Esophagus squamous epithelium (tissue), 5 donors: ENCODE data around the gene BMPER. TPM values are rescaled to one million over a fixed set of nuclear protein-coding genes. Genes with fewer than 3 reads are reported as not detected.

ENCODE experiments used
- DNase-seq: peaks from one replicate; lab custom pipeline; 2025; lab: John Stamatoyannopoulos, UW
- H3K27ac ChIP-seq, 4 donors: fragments of 200-600 bp; sonication (generic); one replicate each; pipeline ENCODE4 v1.5.1; 2016 to 2019; ENCODE audit warnings: mild to moderate bottlenecking in 1 of 4
- H3K27me3 ChIP-seq, 4 donors: fragments of 200-600 bp; sonication (generic); 1 replicate in 3 of 4; 2 replicates in 1 of 4; pipeline versions ENCODE4 v1.5.1 to v1.6.0; 2017 to 2021; ENCODE audit warnings: antibody characterized with exemption in 1 of 4
- H3K36me3 ChIP-seq, 3 donors: fragments of 200-600 bp; sonication (generic); one replicate each; pipeline ENCODE4 v1.5.1; 2016 to 2019
- H3K4me1 ChIP-seq, 3 donors: fragments of 200-600 bp; sonication (generic); one replicate each; pipeline ENCODE4 v1.5.1; 2017 to 2019
- H3K4me3 ChIP-seq, 4 donors: fragments of 200-600 bp; sonication (generic); 1 replicate in 3 of 4; 2 replicates in 1 of 4; pipeline ENCODE4 v1.5.1; 2016 to 2019; ENCODE audit warnings: mild to moderate bottlenecking in 2 of 4, moderate library complexity in 1 of 4
- H3K9me3 ChIP-seq, 3 donors: fragments of 200-600 bp; sonication (generic); one replicate each; pipeline ENCODE4 v1.5.1; 2016 to 2019
- POLR2A ChIP-seq, 4 donors: fragments of 450-650 bp; IDR thresholded peaks; one replicate each; pipeline ENCODE4 v1.6.1; 2017; ENCODE audit warnings: antibody characterized with exemption in 4 of 4, mild to moderate bottlenecking in 4 of 4, moderate library complexity in 3 of 4
- WGBS, 2 donors: methylation state at CpG; one replicate each; pipeline ENCODE4 v1.1.5; 2018; 5-methylcytosine and 5-hydroxymethylcytosine counted together
- intact Hi-C: fragments of 100-400 bp; cut with DNase I; formaldehyde crosslinking; loops from one replicate; pipeline ENCODE4 v1.15.0; 2022
- total RNA-seq, 4 donors: library from RNA; depleted of rRNA; stranded (reverse); fragments of >200 nt; gene quantifications; one replicate each; pipeline ENCODE4 v1.1.0, GENCODE V29; 2016
- TF ChIP-seq, protein P1 (sequence below), 6 experiments: fragments of 450-650 bp in 4 of 6; fragments of 200-600 bp in 2 of 6; sonication (generic) in 2 of 6; IDR thresholded peaks; one replicate each; pipeline ENCODE4 v1.5.1; 2016 to 2019; ENCODE audit warnings: antibody characterized with exemption in 6 of 6, mild to moderate bottlenecking in 4 of 6, moderate library complexity in 4 of 6
- donor health status: DM: yes; HTN: yes; CAD: no.

Gene BMPER
- total RNA-seq, 4 donors from 2014 or later = 0.11 to 0.76 (median 0.34) TPM

DNA sequence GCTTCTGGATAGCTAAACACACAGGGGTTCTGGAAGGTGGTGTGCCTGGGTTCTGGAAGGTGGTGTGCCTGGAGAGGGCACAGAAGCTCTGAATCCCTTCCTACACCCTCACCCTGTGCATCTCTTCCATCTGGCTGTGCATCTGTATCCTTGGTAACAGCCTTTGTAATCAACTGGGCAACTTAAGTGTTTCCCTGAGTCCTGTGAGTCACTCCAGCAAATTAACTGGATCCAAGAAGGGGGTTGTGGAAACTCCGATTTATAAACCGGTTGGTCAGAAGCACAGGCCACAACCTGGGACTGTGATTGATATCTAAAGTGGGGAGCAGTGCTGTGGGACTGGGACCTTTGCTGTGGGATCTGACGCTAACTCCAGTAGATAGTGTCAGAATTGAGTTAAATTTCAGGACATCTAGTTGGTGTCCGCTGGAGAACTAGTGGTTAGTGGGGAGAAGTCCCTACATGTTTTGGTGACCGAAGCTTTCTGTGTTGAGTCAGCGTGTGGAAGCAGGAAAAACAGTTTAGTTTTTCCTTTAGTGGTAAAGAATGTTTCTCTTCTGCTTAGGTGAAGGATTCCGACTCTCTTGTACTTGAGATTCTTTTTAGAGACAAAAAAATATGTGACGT, 228.1 kb downstream of the BMPER start:
- peaks cover 0 to 8% (median 5%) of the 10 kb centered on the region in 3 donors for H3K4me1 ChIP-seq
- H3K4me3 ChIP-seq = no peak overlapping the region
- WGBS, 2 donors = 56 to 68% methylated on average over 6 to 8 of the region's 8 CpGs
- DNase-seq = no peak
- H3K36me3 ChIP-seq = no peaks in the 10 kb centered on the region
- intact Hi-C loops = no loop called here
- H3K9me3 ChIP-seq = no peaks in the 10 kb centered on the region
- H3K27me3 ChIP-seq = no peaks in the 10 kb centered on the region
- H3K27ac ChIP-seq = no peak overlapping the region
- TF ChIP-seq, protein P1, sequence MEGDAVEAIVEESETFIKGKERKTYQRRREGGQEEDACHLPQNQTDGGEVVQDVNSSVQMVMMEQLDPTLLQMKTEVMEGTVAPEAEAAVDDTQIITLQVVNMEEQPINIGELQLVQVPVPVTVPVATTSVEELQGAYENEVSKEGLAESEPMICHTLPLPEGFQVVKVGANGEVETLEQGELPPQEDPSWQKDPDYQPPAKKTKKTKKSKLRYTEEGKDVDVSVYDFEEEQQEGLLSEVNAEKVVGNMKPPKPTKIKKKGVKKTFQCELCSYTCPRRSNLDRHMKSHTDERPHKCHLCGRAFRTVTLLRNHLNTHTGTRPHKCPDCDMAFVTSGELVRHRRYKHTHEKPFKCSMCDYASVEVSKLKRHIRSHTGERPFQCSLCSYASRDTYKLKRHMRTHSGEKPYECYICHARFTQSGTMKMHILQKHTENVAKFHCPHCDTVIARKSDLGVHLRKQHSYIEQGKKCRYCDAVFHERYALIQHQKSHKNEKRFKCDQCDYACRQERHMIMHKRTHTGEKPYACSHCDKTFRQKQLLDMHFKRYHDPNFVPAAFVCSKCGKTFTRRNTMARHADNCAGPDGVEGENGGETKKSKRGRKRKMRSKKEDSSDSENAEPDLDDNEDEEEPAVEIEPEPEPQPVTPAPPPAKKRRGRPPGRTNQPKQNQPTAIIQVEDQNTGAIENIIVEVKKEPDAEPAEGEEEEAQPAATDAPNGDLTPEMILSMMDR (IDR thresholded peaks at IDR 0.05) = no peak
- no peak for TF ChIP-seq POLR2A (IDR thresholded peaks at IDR 0.05)

DNA sequence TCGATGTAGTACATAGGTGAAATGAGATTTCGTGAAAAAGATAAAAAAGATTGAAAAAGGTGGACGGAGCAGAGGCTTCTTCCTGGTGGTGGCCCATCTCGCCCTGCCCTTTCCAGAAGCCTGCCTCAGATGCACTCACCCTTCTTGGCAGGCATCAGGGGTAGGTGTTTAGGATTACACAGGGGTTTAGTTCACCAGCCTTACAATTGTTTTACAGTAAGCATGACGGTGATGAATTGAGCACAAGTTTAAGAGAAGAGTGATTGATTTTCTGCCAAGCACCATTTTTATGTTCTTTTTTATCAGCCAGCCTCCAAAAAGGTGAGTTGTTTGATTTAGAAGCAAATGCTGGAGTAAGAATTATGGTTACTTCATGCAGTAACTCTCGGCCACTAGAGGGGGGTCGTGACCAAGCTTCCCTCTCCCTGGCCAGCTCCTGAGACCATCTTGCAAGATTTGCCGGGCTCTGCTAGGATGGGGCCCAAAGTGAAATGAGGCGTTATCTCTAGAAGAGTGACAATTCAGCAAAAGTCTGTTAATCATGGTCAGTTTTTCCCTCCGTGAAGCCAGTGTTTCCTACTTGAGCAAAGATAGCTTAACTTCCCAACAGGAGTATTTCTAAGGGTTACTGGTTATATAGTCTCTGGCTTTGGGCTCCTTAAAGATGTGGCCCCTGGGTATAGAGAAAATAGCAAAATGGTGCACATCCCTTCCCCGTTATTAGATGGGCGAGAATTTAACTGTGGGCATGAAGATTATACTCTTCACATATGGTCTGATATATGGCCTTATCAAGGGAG, 228.8 kb downstream of the BMPER start:
- DNase-seq = no peak
- WGBS, 2 donors = 30 to 36% methylated on average over 11 to 12 of the region's 12 CpGs
- intact Hi-C loops = no loop called here
- Histone ChIP-seq H3K36me3 (no peaks in the 10 kb centered on the region), H3K4me1 (peaks cover 0 to 8% (median 5%) of the 10 kb centered on the region in 3 donors), H3K9me3 (no peaks in the 10 kb centered on the region), H3K27ac (no peak overlapping the region), H3K27me3 (no peaks in the 10 kb centered on the region), H3K4me3 (no peak overlapping the region)
- TF ChIP-seq, protein P1 (IDR thresholded peaks at IDR 0.05) = peak in 5 of 6 experiments; percentile 23 to 50 (median 47)
- no peak for TF ChIP-seq POLR2A (IDR thresholded peaks at IDR 0.05)

DNA sequence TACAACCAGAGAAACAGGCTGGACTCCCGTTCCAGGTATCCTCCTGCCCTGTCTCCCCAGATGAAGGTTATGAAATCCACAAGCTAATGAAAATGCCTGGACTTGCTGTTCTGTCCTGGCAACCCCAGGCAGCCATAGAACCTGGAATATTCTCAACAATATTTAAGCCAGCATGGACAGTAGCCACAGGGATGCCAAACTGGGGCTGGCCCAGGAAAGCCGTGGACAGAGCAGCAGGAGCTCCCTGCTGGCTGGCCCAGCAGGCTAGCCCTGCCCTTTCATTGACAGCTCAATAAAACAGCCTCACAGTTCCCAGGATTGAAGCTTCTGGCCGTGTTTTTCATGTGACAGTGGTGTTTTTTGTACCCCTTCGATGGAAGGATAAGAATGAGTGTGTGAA, 230.6 kb downstream of the BMPER start:
- Histone ChIP-seq H3K4me3 (no peak overlapping the region), H3K4me1 (peaks cover 0 to 8% (median 5%) of the 10 kb centered on the region in 3 donors), H3K9me3 (no peaks in the 10 kb centered on the region), H3K27me3 (no peaks in the 10 kb centered on the region), H3K27ac (no peak overlapping the region), H3K36me3 (no peaks in the 10 kb centered on the region)
- WGBS, 2 donors = 32 to 44% methylated on average over 4 of the region's 4 CpGs
- TF ChIP-seq, protein P1 (IDR thresholded peaks at IDR 0.05) = no peak
- no peak for TF ChIP-seq POLR2A (IDR thresholded peaks at IDR 0.05)
- intact Hi-C loops = no loop called here
- no peak for DNase-seq

DNA sequence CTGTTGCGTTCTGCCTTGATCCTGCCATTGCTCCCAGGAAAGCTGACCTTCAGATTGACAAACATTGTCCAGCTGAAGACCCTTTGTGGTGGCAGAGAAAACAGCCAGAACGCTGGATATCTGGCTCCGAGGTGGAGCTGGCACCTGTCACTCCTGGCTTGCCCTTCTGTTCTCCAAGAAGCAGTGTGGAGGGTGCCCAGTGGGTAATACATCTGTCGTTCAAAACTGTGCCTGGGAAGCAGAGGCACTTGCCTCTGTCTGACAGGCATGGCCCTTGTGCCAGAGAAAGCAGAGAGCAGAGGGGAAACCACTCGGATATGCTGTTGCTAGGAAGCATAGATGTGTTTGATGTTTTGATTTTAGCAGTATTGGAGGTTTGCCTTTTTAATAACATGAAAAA, 231.4 kb downstream of the BMPER start:
- TF ChIP-seq POLR2A (IDR thresholded peaks at IDR 0.05) = no peak
- TF ChIP-seq, protein P1 (IDR thresholded peaks at IDR 0.05) = no peak
- H3K9me3 ChIP-seq = no peaks in the 10 kb centered on the region
- no peaks in the 10 kb centered on the region for H3K36me3 ChIP-seq
- intact Hi-C loops = no loop called here
- H3K4me3 ChIP-seq = no peak overlapping the region
- no peak overlapping the region for H3K27ac ChIP-seq
- H3K27me3 ChIP-seq = no peaks in the 10 kb centered on the region
- WGBS, 2 donors = 56 to 63% methylated on average over 3 to 4 of the region's 5 CpGs
- peaks cover 0 to 8% (median 5%) of the 10 kb centered on the region in 3 donors for H3K4me1 ChIP-seq
- DNase-seq = no peak

DNA sequence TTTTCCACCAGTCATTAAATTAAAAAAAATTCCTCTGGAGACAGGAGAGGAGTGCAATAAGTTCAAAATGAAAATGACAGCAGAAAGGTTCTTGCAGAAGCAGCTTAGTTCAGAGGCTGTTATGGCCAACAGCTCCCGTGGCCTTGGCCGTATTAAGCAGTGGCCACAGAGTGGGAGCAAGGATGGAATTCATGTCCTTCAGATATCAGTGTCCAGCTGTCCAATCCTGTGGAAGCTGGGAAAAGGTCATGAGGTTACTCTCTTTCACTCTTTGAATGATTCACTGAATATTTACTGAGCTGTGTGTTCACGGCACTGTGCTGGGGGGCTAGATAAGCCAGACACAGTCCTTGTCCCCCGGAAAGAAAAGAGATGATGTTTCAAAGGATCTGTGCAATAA, 231.8 kb downstream of the BMPER start:
- TF ChIP-seq, protein P1 (IDR thresholded peaks at IDR 0.05) = no peak
- no peak for TF ChIP-seq POLR2A (IDR thresholded peaks at IDR 0.05)
- H3K27ac ChIP-seq = no peak overlapping the region
- H3K36me3 ChIP-seq = no peaks in the 10 kb centered on the region
- H3K9me3 ChIP-seq = no peaks in the 10 kb centered on the region
- 63 to 71% methylated on average over 4 of the region's 4 CpGs for whole genome bisulfite sequencing, 2 donors
- no peak overlapping the region for H3K4me3 ChIP-seq
- no peak for DNase-seq
- peaks cover 0 to 8% (median 5%) of the 10 kb centered on the region in 3 donors for H3K4me1 ChIP-seq
- H3K27me3 ChIP-seq = no peaks in the 10 kb centered on the region
- intact Hi-C loops = no loop called here
